ENCODE measurements around the gene ACP7. TPM values are rescaled to one million over a fixed set of nuclear protein-coding genes. Genes with fewer than 3 reads are reported as not detected.

The ACP7 gene
- total RNA-seq, 1 donor from 2014 or later = not detected

- H3K27ac Mint-ChIP-seq (ENCODE audit: unreplicated experiment) = no peak overlapping the region
- H3K4me3 Mint-ChIP-seq (ENCODE audit: unreplicated experiment) = no peak overlapping the region
- H3K79me2 ChIP-seq (ENCODE audit: insufficient read depth, low read length) = peaks cover 78% of the 10 kb centered on the region
- H4K20me1 ChIP-seq (ENCODE audit: insufficient read depth, low read length) = peaks cover 64% of the 10 kb centered on the region
- peaks cover 44% of the 10 kb centered on the region for H3K4me1 Mint-ChIP-seq (ENCODE audit: low read depth, unreplicated experiment)
- H3K36me3 ChIP-seq (ENCODE audit: insufficient read depth, low read length) = no peaks in the 10 kb centered on the region
- FAIRE-seq (no peak), DNase-seq (ENCODE audit: low read depth) (no peak)
- no peak overlapping the region for H3K27ac ChIP-seq (ENCODE audit: low read depth, low read length)
- H3K27me3 ChIP-seq (ENCODE audit: insufficient read depth, low read length) = no peaks in the 10 kb centered on the region
- peaks cover 1% of the 10 kb centered on the region for H3K9me3 Mint-ChIP-seq (ENCODE audit: unreplicated experiment)
- no peak overlapping the region for H3K4me3 ChIP-seq (ENCODE audit: insufficient read depth, low read depth, low read length)
- H3K9me3 ChIP-seq (ENCODE audit: insufficient read depth, low read depth, low read length) = no peaks in the 10 kb centered on the region
- peaks cover 28% of the 10 kb centered on the region for H3K4me1 ChIP-seq (ENCODE audit: insufficient read depth, low read length)
- H2AFZ ChIP-seq (ENCODE audit: low read depth, low read length) = no peak overlapping the region
- TF ChIP-seq EZH2 (IDR thresholded peaks at IDR 0.05; ENCODE audit: insufficient read depth, low read length) (no peak), CTCF (IDR thresholded peaks at IDR 0.05; ENCODE audit: insufficient read depth, low read depth, low read length) (no peak)
- no peaks in the 10 kb centered on the region for H3K36me3 Mint-ChIP-seq (ENCODE audit: low read depth, unreplicated experiment)
- no peaks in the 10 kb centered on the region for H3K27me3 Mint-ChIP-seq (ENCODE audit: low read depth, unreplicated experiment)
- no peak overlapping the region for H3K9ac ChIP-seq (ENCODE audit: low read length)
- peak overlapping the region; percentile 11 for H3K4me2 ChIP-seq (ENCODE audit: low read length)
These were observed 44.4 kb downstream of the ACP7 start for GRCh38 chr19:39128516-39129079.

GRCh38 chr19:39129116-39129515 is 44.9 kb downstream of the ACP7 start:
- Histone ChIP-seq H3K9me3 (ENCODE audit: insufficient read depth, low read depth, low read length) (no peaks in the 10 kb centered on the region), H2AFZ (ENCODE audit: low read depth, low read length) (no peak overlapping the region), H3K27ac (ENCODE audit: low read depth, low read length) (no peak overlapping the region), H3K79me2 (ENCODE audit: insufficient read depth, low read length) (peaks cover 83% of the 10 kb centered on the region), H3K4me2 (ENCODE audit: low read length) (no peak overlapping the region), H3K27me3 (ENCODE audit: insufficient read depth, low read length) (no peaks in the 10 kb centered on the region), H4K20me1 (ENCODE audit: insufficient read depth, low read length) (peaks cover 69% of the 10 kb centered on the region), H3K9ac (ENCODE audit: low read length) (no peak overlapping the region), H3K4me1 (ENCODE audit: insufficient read depth, low read length) (peaks cover 28% of the 10 kb centered on the region), H3K36me3 (ENCODE audit: insufficient read depth, low read length) (no peaks in the 10 kb centered on the region), H3K4me3 (ENCODE audit: insufficient read depth, low read depth, low read length) (no peak overlapping the region)
- Mint-ChIP-seq H3K27ac (ENCODE audit: unreplicated experiment) (no peak overlapping the region), H3K4me1 (ENCODE audit: low read depth, unreplicated experiment) (peaks cover 48% of the 10 kb centered on the region), H3K36me3 (ENCODE audit: low read depth, unreplicated experiment) (no peaks in the 10 kb centered on the region), H3K9me3 (ENCODE audit: unreplicated experiment) (peaks cover 1% of the 10 kb centered on the region), H3K27me3 (ENCODE audit: low read depth, unreplicated experiment) (no peaks in the 10 kb centered on the region), H3K4me3 (ENCODE audit: unreplicated experiment) (no peak overlapping the region)
- TF ChIP-seq EZH2 (IDR thresholded peaks at IDR 0.05; ENCODE audit: insufficient read depth, low read length) (no peak), CTCF (IDR thresholded peaks at IDR 0.05; ENCODE audit: insufficient read depth, low read depth, low read length) (no peak)
- no peak for DNase-seq (ENCODE audit: low read depth)
- no peak for FAIRE-seq
